Left lung (tissue), 10 donors: ENCODE data around the gene CDC42EP3. TPM values are rescaled to one million over a fixed set of nuclear protein-coding genes. Genes with fewer than 3 reads are reported as not detected.

ENCODE experiments used
- ATAC-seq: fragments of 200-7000 bp; cut with Tn5 transposase; one replicate; pipeline ENCODE4 v1.9.1; 2020; ENCODE audit warnings: moderate library complexity
- DNase-seq, 4 donors: peaks; one replicate each; pipeline ENCODE4 v3.0.0-alpha.2; 2013 to 2020
- H3K27ac ChIP-seq, 2 donors: fragments of 200-600 bp; sonication (generic) in 1 of 2; one replicate each; pipeline versions ENCODE4 v1.5.0 to v1.8.0; 2020 to 2021
- H3K27me3 ChIP-seq, 2 donors: fragments of 200-600 bp; sonication (generic) in 1 of 2; one replicate each; pipeline versions ENCODE4 v1.5.0 to v1.8.0; 2020 to 2021
- H3K36me3 ChIP-seq, 2 donors: fragments of 200-600 bp; sonication (generic) in 1 of 2; one replicate each; pipeline versions ENCODE4 v1.5.0 to v1.8.0; 2020 to 2021
- H3K4me1 ChIP-seq, 2 donors: fragments of 200-600 bp; one replicate each; pipeline ENCODE4 v1.8.0; 2021
- H3K4me3 ChIP-seq, 2 donors: fragments of 200-600 bp; sonication (generic) in 1 of 2; one replicate each; pipeline versions ENCODE4 v1.5.0 to v1.8.0; 2020 to 2021; ENCODE audit warnings: mild to moderate bottlenecking in 1 of 2
- H3K9me3 ChIP-seq, 2 donors: fragments of 200-600 bp; sonication (generic) in 1 of 2; one replicate each; pipeline versions ENCODE4 v1.5.0 to v1.8.0; 2020 to 2021
- CTCF ChIP-seq, 2 donors: fragments of 200-600 bp; sonication (generic) in 1 of 2; IDR thresholded peaks; one replicate each; pipeline versions ENCODE4 v1.5.0 to v1.8.0; 2021; ENCODE audit warnings: antibody characterized with exemption in 2 of 2
- intact Hi-C, 2 donors: fragments of 100-400 bp; cut with DNase I; formaldehyde crosslinking; loops; one replicate each; pipeline versions ENCODE4 v1.11.2 to v1.14.2; 2022
- polyA plus RNA-seq, 6 donors: library from polyadenylated mRNA; unstranded; fragments of 120-200 nt; gene quantifications; one replicate each; pipeline ENCODE4 v1.2.1, GENCODE V29; 2013; ENCODE audit not compliant: insufficient read length in 6 of 6
- total RNA-seq, 2 donors: library from RNA; stranded (reverse); fragmentation: NEBNext Ultra II Directional; extraction: Animal tissue kit (Norgen Biotek cat#: 25700); gene quantifications; one replicate each; pipeline ENCODE4 v1.2.1, GENCODE V29; 2021
- donor health status: DM: no; HTN: yes; CAD: no.
- donor health status: DM: no; HTN: no; CAD: no.

Gene CDC42EP3
- total and polyA plus RNA-seq, 8 donors = 17.3 to 53.8 (median 25.1) TPM

GRCh38 chr2:37593024-37593423, 78.4 kb downstream of the CDC42EP3 start:
- ATAC-seq (no peak), DNase-seq (no peak)
- H3K9me3 ChIP-seq = peaks cover 0 to 9% of the 10 kb centered on the region in 2 donors
- no peak for TF ChIP-seq CTCF (IDR thresholded peaks at IDR 0.05)
- H3K4me1 ChIP-seq = peaks cover 0 to 7% of the 10 kb centered on the region in 2 donors
- no peak overlapping the region for H3K27ac ChIP-seq
- intact Hi-C loops = no loop called here
- no peak overlapping the region for H3K4me3 ChIP-seq
- no peaks in the 10 kb centered on the region for H3K27me3 ChIP-seq
- H3K36me3 ChIP-seq = no peaks in the 10 kb centered on the region
